GM19238 (cell line): ENCODE results near the gene EIF3A.
"Not testable (repeated sequence)": the region's sequence is repeated elsewhere in the genome, so short reads cannot be mapped to it uniquely, and the experiment has no call there.

Source experiments
- DNase-seq: peaks from one replicate; pipeline ENCODE4 v3.0.0; 2011; ENCODE audit warnings: low spot score; ENCODE audit not compliant: insufficient read length

Gene EIF3A

DNA sequence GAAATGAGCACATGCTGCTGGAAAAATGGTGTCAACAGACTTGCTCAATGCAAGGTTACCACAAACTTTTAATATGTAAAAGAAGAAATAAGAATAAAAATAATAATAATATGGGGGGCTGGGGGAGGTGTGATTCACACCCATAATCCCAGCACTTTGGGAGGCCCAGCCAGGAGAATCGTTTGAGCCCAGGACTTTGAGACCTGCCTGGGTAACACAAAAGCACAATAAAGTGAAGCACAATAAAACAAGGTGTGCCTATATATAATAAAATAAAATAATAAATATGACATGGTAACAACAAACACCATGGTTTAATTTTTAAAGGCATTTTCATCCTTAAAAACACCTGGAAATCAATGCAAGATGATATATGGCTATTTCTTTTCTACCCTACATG is 25.1 kb downstream of the EIF3A start:
- DNase-seq: no peak

DNA sequence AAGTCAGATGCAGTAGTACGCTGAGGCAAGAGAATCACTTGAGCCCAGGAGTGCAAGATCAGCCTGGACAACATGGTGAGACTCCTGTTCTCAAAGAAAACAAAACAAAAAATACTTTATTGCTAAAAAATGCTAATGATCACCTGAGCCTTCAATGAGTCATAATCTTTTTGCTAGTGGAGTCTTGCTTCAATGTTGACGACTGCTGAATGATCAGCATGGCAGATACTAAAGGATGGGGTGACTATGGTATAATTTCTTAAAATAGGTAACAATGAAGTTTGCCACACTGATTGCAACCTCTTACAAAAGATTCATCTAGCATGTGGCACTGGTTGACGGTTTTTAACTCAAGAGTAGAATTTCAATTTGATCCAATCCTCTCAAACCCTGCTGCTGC is 28.8 kb downstream of the EIF3A start:
- DNase-seq: no peak

- DNase-seq: no peak
Measured at GRCh38 chr10:119049777-119050176, 30.8 kb downstream of the EIF3A start.

- no peak for DNase-seq
Measured at GRCh38 chr10:119049361-119049760, 31.3 kb downstream of the EIF3A start.

- no peak for DNase-seq
Measured at GRCh38 chr10:119045561-119045960, 35.1 kb downstream of the EIF3A start.

DNA sequence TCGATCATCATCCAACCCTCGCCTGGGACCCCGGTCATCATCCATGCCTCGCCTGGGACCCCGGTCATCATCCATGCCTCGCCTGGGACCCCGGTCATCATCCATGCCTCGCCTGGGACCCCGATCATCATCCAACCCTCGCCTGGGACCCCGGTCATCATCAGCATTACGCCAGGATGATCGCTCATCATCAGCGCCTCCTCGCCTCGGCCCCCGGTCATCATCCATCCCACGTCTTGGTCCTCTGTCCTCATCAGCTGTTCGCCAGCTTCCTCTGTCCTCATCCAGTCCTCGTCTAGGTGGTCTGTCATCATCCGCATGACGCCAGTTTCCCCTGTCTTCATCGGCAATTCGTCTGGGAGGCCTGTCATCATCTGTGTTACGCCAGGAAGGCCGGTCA is 38.4 kb downstream of the EIF3A start:
- DNase-seq: no peak

DNA sequence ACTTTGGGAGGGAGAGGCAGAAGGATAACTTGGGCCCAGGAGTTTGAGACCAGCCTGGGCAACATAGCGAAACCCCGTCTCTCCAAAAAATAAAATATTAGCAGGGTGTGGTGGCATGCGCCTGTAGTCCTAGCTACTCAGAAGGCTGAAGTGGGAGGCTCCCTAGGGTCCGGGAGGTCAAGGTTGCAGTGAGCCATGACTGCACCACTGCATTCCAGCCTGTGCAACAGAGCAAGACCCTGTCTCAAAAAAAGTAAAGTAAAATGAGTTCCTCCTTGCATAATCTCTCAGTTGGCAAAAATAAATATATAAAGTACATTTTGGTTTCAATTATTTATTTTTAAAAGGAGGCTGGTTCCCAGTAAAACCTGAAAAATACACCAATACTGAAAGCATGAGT is 39.3 kb downstream of the EIF3A start:
- DNase-seq: no peak

DNA sequence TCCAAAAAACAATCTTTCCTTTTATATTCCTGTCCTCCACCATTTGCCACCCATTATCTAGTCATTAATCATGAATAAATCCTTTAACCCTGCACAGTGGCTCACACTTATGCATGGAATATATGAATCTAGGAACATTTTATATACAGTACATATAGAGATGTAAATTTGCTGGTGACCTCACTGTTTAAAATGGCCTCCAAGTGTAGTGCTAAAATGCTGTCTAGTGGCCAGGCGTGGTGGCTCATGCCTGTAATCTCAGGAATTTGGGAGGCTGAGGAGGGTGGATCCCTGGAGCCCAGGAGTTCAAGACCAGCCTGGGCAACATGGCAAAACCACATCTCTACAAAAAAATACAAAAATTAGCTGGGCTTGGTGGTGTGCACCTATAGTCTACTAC is 41.5 kb downstream of the EIF3A start:
- DNase-seq: no peak

DNA sequence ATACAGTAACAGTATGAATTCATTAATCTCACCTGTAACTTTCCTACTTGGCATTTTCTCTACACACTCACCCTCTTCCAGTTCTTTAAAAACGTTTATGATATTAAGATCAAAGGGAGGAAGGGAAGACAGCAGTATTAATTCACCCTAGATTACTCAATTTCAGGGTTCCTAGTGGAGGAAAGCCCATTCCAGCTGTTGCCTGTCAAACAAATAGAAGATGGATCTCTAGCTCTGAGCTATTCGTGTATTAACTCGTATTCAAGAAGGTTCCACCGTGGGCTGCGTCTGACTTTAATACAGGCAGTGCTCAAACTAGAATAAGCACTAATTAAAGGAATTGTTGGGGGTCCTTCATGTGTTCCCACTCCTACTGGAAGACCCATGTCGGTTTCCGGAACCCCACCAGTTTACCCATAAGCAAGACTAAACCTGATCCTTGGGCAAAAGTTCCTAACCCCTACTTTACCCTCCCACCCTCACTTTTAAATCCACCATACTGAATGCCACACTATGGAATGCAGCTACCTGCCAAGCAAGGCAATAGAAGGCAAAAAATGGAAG is 49.0 kb downstream of the EIF3A start:
- DNase-seq: no peak

DNA sequence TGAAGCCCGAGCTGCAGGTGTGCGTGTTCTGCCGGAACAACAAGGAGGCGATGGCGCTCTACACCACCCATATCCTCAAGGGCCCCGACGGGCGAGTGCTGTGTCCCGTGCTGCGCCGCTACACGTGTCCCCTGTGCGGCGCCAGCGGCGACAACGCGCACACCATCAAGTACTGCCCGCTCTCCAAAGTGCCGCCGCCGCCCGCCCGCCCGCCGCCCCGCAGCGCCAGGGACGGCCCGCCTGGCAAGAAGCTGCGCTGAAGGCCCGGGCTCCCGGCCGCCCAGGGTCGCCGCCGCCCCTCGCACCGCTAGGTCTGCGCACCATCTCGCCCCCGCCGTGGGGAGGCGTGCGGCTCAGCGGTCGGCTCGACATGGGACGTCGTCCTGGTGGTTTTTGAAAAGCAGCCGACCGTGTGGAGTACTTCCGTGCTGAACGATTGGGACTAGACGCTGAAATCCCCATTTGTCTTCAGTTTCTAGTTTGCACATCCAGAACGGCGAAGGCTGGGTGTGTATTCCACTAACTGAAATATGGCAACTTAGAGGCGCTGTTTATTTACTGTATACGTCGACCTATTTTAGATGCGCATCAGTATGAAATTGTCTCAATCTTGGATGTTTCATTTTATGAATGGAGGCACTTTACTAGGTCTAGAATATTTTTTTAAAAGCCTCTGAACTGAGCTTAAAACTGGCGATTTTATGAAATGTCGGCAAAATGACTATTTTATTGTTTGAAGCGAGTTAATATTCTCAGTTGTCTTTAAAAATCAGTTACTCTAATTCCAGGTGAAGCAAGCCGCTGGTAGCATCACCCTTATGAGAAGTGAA is 50.0 kb downstream of the EIF3A start:
- DNase-seq: peak; percentile 54

- peak; percentile 62 for DNase-seq
Measured at GRCh38 chr10:119029613-119030420, 50.8 kb downstream of the EIF3A start, which contains the start of gene NANOS1. Gene NANOS1, plus strand, starts transcription at chr10:119029714. Its CDS starts 88 bp downstream, at chr10:119029802.

DNA sequence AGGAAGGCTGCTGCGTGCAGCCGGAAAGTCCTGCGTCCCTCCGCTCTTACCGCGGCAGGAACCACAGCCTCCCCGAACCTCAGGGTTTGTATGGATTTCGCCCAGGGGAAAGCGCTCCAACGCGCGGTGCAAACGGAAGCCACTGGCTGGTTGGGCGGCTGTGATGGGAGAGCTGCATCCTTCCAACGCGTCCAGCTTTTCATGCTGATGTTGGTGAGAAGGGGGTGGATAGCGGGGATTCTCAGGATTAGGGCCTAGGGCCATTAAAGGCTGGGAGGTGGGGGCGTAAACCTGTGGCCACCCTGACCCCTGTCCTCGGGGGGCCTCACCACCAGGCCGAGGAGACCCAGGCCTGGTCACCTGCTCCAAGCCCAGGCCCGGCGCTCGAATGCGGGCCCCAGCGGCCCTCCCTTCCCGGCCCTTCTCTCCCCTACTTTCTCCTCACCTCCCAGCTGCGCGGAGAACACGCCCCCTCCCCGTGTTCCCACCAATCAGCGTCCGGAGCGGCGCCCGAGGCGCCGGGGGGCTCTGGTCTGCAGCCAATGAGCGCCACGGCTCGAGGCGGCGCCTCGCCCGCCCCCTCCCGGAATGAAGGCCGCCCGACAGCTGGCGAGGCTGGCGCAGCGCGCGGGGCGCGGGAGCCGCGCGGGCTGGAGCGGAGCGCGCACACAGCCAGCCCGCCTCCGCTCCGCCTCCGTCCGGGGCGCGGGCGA is 51.6 kb downstream of the EIF3A start:
- DNase-seq: peak; percentile 88

DNA sequence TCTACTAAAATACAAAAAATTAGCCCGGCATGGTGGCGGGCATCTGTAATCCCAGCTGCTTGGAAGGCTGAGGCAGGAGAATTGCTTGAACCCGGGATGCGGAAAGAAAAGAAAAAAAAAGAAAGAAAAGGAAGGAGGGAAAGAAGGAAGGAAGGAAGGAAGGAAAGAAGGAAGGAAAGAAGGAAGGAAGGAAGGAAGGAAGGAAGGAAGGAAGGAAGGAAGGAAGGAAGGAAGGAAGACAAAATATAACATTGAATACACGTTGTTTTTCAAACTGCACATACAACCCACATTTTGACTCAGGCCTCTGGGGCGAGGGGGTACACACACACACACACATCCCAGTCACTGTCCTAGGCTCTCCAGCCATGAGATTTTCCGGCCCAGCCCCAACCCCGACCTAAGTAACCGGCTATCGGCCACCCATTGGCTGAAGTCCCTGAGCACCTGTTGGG is 52.1 kb downstream of the EIF3A start:
- DNase-seq: not testable (repeated sequence)

DNA sequence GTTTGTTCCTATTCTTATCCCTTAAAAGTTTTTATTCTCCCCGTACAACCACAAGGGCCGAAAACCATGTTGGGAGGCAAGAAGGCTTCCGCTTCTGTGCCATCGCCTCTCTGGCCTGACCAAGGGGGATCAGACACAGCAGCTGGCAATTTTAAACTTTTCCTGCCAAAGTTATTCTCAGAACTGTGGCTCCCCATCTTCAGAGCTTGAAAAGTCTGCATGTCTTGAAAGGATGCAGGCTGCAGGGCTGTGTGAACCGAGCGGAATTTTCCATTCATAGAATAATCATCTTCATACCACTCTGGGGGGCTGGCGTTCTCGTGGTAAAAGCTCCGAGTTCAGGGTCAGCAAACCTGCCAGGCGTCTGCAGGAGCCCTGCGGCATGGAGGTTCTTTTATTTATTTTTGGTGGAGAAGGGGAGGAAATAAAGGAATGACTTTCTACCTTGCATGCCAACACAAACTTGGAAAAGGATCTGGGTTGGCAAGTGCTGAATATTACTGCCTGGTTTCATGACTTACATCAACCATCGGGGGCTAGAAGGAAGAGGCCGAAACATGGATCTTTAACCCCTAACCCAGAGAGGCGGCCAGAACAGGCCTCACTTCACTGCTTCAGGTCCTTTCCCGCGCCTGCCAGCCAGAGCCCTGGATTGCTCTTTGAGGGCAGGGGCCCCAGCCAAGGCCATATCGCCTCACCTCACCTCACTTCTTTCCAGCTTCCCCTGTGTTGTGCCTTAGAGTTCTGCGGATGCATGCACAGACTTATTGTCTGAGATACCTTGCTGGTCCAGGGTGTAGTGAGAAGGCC is 54.1 kb downstream of the EIF3A start:
- no peak for DNase-seq

DNA sequence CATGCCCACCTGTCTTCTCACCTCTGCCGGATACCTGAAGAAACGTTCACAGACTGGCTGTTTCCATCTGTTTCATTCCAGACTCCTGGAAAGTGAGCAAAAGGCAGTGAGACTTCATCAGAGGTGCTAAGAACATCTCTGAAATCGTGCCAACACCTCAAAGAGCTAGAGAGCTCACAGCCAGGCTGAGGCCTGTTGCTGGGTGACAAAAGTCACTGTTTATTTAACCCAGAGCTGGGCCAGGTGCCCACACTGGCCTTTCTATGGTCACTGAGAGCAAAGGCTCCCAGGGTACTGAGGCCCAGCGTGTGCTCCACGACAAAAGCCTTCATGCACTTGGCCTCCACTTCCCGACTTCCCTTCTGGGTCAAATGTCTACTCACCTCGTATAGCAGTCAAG is 54.8 kb downstream of the EIF3A start:
- DNase-seq: no peak

DNA sequence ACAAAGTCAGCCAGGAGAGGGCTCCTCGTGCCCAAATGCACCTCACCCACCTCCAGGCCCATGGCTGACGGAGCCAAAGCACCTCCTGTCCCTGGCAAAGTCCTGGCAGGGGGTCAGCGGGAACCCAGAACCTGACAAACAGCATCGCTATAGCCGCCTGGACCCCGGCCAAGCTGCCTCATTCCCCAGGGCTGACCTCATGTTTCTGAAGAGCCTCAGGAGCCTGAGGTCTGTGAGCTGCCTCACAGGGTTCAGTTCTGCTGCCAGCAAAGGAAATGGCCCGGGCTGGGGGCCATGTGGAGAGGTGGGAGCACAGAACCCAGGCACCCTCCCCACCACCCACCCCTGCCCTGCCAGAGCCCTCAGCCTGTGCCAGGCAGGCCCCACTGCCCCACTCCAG is 55.3 kb downstream of the EIF3A start:
- no peak for DNase-seq

GRCh38 chr10:119024882-119025281 is 55.7 kb downstream of the EIF3A start:
- DNase-seq: no peak

- no peak for DNase-seq
Measured at GRCh38 chr10:119023553-119023868, 57.1 kb downstream of the EIF3A start.

GRCh38 chr10:119022846-119023552 is 57.6 kb downstream of the EIF3A start:
- no peak for DNase-seq

DNA sequence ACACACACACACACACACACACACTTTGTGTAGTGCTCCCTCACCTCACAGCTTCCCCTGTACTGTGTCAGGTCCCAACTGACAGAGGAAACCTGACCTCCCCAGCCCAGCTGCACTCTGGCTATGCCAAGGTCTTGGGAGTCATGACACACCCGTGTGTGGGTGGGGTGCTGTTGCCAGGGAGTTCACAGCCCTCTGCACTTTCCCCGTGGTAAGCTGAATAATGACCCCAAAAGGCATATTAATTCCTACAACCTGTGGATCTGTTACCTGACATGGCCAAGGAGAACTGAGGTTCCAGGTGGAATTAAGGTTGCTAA is 60.0 kb downstream of the EIF3A start:
- no peak for DNase-seq
